Measurements from ENCODE around the gene ACTL7A.
"Not testable (repeated sequence)": the region's sequence is repeated elsewhere in the genome, so short reads cannot be mapped to it uniquely, and the experiment has no call there.

Gene ACTL7A, protein sequence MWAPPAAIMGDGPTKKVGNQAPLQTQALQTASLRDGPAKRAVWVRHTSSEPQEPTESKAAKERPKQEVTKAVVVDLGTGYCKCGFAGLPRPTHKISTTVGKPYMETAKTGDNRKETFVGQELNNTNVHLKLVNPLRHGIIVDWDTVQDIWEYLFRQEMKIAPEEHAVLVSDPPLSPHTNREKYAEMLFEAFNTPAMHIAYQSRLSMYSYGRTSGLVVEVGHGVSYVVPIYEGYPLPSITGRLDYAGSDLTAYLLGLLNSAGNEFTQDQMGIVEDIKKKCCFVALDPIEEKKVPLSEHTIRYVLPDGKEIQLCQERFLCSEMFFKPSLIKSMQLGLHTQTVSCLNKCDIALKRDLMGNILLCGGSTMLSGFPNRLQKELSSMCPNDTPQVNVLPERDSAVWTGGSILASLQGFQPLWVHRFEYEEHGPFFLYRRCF

GRCh38 chr9:108861997-108862396 lies at the start of gene ACTL7A:
Gene ACTL7A (plus strand): TSS chr9:108862266. CDS start chr9:108862323, 57 bp downstream.
- DNase-seq (ENCODE audit: low read depth, low spot score), result no peak

DNA sequence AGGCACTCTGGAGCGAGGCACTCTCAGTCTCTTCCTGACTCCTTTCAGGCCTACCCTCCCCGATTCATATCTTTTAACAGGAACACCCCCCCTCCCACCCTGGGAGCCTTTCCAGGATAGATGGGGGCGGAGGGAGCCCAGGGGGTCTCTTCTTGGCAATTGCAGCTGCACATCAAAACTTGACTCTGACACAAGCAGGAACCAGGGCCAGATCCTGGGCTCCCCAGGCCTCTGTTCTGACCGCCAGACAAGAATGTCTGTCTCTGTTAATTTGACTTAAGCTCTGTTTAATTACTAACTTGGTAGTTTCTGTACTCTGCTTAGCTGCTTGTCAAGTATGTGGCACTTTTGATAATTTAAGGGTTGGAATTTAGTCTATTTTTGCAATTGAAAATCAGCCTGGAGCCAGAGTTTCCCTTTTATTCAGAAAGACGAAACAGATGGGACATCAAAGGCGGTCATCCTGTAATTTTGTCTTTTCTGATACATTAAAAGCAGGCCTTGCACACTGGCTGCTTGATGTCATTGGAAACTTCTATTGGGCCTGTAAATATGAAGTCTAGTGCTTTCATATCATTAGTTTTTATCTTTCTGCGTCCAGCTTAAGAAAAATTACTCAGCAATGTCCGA lies 49.6 kb upstream of the ACTL7A start:
- no peak for DNase-seq (ENCODE audit: low read depth, low spot score)

- DNase-seq (ENCODE audit: low read depth, low spot score), result no peak
These were observed 48.0 kb upstream of the ACTL7A start for GRCh38 chr9:108813951-108814601.

DNA sequence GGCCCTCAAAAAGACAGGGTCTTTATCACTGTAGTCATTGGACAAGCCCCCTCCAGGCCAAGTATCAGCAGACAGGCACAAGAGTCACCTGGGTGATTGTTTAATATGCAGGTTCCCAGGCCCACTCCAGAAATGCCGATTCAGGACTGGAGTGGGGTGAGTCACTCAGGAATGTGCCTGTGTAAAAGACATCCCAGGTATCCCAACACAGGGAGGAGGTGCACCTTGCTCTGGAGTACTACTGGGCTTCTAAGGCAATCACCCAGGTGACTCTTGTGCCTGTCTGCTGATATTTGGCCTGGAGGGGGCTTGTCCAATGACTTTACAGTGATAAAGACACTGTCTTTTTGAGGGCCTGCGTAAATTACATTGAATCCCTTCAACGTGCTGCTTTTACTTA lies 46.9 kb upstream of the ACTL7A start:
- DNase-seq (ENCODE audit: low read depth, low spot score), result no peak

DNA sequence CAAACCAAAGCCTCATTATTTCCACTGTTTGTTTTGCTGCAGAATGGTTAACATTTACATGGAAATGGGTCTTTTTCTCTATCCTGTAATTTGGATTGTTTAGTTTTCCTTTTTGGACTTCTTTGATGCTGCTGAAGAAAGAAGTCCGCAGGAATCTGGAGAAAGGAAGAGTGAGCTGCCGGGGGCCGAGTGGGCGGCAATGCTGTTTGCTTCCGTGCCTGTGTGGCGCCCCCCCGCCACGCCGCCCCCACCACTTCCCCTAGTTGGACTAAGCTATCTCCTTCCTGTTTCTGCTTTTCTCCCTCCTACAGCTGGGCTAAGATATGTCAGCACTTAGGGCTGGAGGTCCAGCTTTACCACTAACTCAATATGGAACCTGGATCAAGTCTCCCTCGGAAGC lies 46.0 kb upstream of the ACTL7A start:
- no peak for DNase-seq (ENCODE audit: low read depth, low spot score)

DNA sequence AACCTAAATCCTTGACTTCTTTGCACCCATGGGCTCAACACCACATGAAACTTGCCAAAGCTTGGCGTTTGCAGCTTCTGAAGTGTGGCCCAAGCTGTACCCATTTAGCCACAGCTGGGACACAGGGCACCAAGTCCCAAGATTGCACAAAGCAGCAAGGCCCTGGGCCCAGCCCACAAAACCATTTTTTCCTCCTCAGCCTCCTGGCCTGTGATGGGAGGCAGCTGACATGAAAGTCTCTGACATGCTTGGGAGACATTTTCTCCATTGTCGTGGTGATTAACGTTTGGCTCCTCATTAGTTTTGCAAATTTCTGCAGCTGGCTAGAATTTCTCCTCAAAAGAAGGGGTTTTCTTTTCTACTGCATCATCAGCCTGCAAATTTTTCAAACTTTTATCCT lies 38.2 kb upstream of the ACTL7A start:
- no peak for DNase-seq (ENCODE audit: low read depth, low spot score)

DNA sequence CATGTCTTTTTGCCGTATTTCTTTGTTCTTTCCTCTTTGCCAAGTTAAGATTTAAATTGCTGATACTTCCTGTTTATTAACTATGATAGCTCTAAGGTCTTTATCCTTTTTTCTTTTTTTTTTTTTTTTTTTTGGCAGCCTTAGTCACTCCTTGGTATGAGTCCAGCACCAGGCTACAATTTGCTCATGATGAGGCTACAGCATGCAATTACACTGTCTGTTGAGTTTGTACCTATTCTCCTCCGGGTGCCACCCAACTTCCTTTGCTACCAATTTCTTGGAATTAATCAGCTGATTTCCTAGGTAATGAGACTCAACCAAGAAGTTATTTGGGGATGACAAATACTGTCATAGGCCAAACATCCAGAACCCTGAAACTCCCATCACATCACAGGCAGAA lies 31.8 kb upstream of the ACTL7A start:
- no peak for DNase-seq (ENCODE audit: low read depth, low spot score)

DNA sequence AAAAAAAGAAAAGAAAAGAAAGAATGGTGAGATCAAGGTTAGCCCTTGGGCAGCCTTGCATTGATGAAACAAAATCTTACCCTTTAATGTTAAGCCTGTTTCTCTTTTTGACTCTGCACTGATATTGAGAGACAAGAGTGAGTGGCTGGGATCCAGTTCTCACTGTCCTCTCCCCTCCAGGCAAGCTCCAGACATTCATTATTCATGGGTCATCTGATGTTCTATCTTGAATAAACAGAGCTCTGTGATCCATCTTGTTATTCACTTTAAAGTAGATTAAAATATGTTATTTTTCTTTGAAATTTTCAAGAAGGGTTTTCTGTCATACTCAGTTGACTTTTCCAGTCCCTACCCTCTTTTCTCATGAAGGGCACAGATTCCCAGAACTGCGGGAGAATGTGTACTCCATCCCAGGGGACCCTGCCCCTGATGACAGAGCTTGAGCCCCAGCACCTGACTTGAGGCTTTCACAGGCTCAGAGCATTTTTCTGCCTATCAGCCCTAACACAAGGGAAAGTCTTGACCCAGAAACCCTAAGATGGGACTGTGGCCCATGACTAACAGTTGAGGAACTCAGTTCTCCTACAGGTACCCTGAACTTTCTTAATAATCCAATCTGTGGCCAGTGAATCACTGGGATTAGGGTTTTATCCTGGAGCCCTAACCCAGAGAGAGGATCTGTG lies 30.4 kb upstream of the ACTL7A start:
- DNase-seq (ENCODE audit: low read depth, low spot score), result no peak

GRCh38 chr9:108832179-108832500 lies 29.9 kb upstream of the ACTL7A start:
- DNase-seq (ENCODE audit: low read depth, low spot score), result no peak

DNA sequence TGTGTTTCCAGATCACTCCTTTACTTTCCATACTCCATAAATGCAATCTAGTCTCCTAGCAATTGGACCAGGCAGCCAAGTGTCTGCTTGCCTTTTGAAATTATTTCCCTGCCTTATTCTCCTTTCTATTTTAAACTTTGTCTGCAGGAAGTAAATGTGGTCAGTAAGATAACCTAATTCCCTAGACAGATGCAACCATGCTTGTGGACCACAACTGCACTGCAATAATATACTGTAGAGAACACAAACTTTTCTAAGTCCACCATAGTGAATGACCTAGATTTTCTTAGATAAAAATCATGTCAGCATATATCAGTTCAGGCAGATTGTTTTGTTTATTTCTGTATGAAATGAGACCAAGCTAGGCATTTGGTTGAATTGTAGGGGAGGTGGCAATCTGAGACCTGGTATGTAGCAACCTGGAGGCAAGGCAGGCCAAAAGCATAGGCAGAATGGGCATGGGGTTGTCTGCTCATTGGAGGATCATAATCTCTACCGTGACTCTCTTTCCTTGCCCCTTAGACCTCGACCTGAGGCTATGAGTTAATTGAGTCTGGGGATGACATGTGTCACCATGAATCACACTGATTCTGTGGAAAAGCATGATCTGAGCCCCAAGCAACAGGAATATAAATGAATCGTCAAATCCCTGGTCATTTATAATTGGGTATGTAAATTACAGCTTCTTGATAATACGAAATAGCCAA lies 27.0 kb upstream of the ACTL7A start:
- DNase-seq (ENCODE audit: low read depth, low spot score), result no peak

DNA sequence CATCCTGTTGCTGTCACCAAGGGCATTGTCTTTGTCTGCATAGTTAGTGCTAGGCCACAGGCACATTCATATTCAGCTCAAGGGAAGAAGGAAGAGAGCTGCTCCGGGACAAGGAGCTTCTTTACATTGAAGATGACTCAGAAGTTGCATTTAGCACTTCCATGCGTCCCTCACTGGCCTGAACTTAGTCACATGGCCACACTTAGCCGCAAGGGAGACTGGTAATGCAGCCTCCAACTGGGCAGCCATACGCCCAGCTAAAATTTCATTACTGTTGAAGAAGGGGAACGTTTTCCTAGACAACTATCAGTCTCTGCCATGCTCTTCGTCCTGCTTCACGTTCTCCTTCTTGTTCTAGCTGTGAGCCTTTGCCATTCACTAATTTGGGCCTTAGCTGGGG lies 26.2 kb upstream of the ACTL7A start:
- DNase-seq (ENCODE audit: low read depth, low spot score), result no peak

GRCh38 chr9:108836319-108836718 lies 25.7 kb upstream of the ACTL7A start:
- DNase-seq (ENCODE audit: low read depth, low spot score), result no peak

DNA sequence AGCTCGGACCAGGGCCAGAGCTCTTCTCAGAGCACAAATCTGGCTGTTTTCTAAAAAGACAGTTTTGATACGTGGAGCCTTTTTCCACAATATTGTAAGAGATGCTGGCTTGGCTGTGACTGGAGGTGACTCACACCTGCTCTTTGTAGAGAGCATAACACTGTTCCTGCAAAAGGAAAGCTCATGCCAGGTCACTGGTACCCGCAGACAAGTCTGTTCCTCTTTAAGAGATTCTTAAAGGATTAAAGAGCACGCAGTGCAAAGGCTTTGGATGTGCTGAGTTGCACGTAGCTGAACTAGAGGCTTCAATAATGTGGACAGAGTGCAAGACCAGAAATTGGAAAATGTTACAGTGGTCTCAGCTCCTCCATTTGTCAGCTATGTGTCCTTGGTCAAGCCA lies 25.3 kb upstream of the ACTL7A start:
- DNase-seq (ENCODE audit: low read depth, low spot score), result no peak

- DNase-seq (ENCODE audit: low read depth, low spot score), result no peak
These were observed 24.5 kb upstream of the ACTL7A start for GRCh38 chr9:108837530-108837929.

- DNase-seq (ENCODE audit: low read depth, low spot score), result no peak
These were observed 24.0 kb upstream of the ACTL7A start for GRCh38 chr9:108838017-108838416.

DNA sequence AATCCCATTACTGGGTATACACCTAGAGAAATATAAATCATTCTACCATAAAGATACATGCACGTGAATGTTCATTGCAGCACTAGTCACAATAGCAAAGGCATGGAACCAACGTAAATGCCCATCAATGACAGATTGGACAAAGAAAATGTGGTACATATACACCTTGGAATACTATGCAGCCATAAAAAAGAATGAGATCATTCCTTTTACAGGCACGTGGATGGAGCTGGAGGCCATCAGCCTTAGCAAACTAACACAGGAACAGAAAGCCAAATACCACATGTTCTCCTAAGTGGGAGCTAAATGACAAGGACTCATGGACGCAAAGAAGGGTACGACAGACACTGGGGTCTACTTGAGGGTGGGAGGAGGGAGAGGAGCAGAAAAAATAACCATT lies 22.5 kb upstream of the ACTL7A start:
- not testable (repeated sequence) for DNase-seq (ENCODE audit: low read depth, low spot score)

- DNase-seq (ENCODE audit: low read depth, low spot score), result no peak
These were observed 19.3 kb upstream of the ACTL7A start for GRCh38 chr9:108842610-108843295.

GRCh38 chr9:108844391-108844790 lies 17.7 kb upstream of the ACTL7A start:
- DNase-seq (ENCODE audit: low read depth, low spot score), result no peak

DNA sequence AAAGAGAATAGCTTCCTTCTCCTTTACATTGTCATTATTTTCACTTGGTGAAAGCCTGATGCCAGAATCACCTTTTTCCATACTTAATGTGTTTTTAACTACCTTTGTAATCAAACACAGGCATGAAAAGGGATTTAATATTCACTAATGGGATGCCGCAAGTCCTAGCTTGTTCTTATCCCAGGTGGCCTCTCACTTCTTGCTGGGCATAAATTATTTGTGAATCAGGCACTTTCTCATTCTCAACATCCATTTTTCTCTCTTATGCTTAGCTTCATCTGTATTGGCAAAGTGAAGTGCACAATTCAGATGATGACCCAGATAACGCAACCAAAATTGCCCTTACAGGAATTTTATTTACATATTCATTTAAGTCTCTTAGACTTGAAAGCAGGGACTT lies 17.2 kb upstream of the ACTL7A start:
- DNase-seq (ENCODE audit: low read depth, low spot score), result no peak

GRCh38 chr9:108845507-108845906 lies 16.6 kb upstream of the ACTL7A start:
- no peak for DNase-seq (ENCODE audit: low read depth, low spot score)

GRCh38 chr9:108845947-108846346 lies 16.1 kb upstream of the ACTL7A start:
- DNase-seq (ENCODE audit: low read depth, low spot score), result no peak

All from activated naive CD8-positive, alpha-beta T cell treated with anti-CD3 and anti-CD28 coated beads, Interleukin-2, amount 50 U/mL, for 16 hours (primary cell).